HCT116 (cell line): ENCODE results near the gene NPR3.

Experiments
- ATF3 ChIP-seq: IDR thresholded peaks from 2 replicates; pipeline ENCODE4 v1.6.1; 2012
- CEBPB ChIP-seq: IDR thresholded peaks from 2 replicates; pipeline ENCODE4 v1.6.1; 2012; ENCODE audit warnings: low read depth
- CTCF ChIP-seq, 3 experiments: fragments of 200-600 bp in 1 of 3; sonication (generic) in 1 of 3; IDR thresholded peaks in 2 of 3; conservative IDR thresholded peaks in 1 of 3; 2 replicates each; pipeline ENCODE4 v1.5.1; 2012 to 2017; ENCODE audit warnings: low read depth in 2 of 3, low read length in 2 of 3, antibody characterized with exemption in 1 of 3, borderline replicate concordance in 1 of 3, control low read depth in 1 of 3, mild to moderate bottlenecking in 1 of 3, mixed read lengths in 1 of 3, mixed run types in 1 of 3, moderate library complexity in 1 of 3; ENCODE audit not compliant: insufficient read depth in 1 of 3
- ELF1 ChIP-seq: IDR thresholded peaks from 2 replicates; pipeline ENCODE4 v1.6.1; 2012; ENCODE audit warnings: low read depth, borderline replicate concordance
- EZH2 ChIP-seq: fragments of 200-600 bp; sonication (generic); IDR thresholded peaks from 2 replicates; pipeline ENCODE4 v1.6.1; 2017; ENCODE audit warnings: antibody characterized with exemption, mixed run types
- EZH2phosphoT487 ChIP-seq: fragments of 200-600 bp; IDR thresholded peaks from 2 replicates; pipeline ENCODE4 v1.6.1; 2018; ENCODE audit warnings: antibody characterized with exemption, borderline replicate concordance
- MAX ChIP-seq: IDR thresholded peaks from 2 replicates; pipeline ENCODE4 v1.6.1; 2012
- POLR2A ChIP-seq: IDR thresholded peaks from 2 replicates; pipeline ENCODE4 v1.7.0; 2011; ENCODE audit warnings: borderline replicate concordance; ENCODE audit not compliant: insufficient read depth, insufficient read length; ENCODE audit errors: extremely low read depth
- POLR2AphosphoS5 ChIP-seq: IDR thresholded peaks from 2 replicates; pipeline ENCODE4 v1.6.1; 2011; ENCODE audit warnings: mild to moderate bottlenecking, low read depth, low read length, moderate library complexity
- RAD21 ChIP-seq: IDR thresholded peaks from 2 replicates; pipeline ENCODE4 v1.6.1; 2012; ENCODE audit warnings: low read depth, mild to moderate bottlenecking
- REST ChIP-seq: IDR thresholded peaks from 2 replicates; pipeline ENCODE4 v1.6.1; 2012; ENCODE audit warnings: low read depth
- SIN3A ChIP-seq: IDR thresholded peaks from 2 replicates; pipeline ENCODE4 v1.6.1; 2012; ENCODE audit warnings: low read depth
- SP1 ChIP-seq: IDR thresholded peaks from 2 replicates; pipeline ENCODE4 v1.6.1; 2012; ENCODE audit warnings: low read depth
- YY1 ChIP-seq: IDR thresholded peaks from 2 replicates; pipeline ENCODE4 v1.6.1; 2011; ENCODE audit warnings: low read length, low read depth, moderate library complexity, mild to moderate bottlenecking; ENCODE audit not compliant: insufficient replicate concordance; ENCODE audit errors: extremely low read depth

GRCh38 chr5:32664523-32664922, 46.6 kb upstream of the NPR3 start:
- TF ChIP-seq CTCF (IDR thresholded peaks at IDR 0.05 in 2 of 3, conservative IDR thresholded peaks at IDR 0.05 in 1 of 3; ENCODE audit: borderline replicate concordance in 1 of 3, insufficient read depth in 1 of 3, low read depth in 2 of 3, low read length in 2 of 3) (no peak), REST (no peak), MAX (no peak), EZH2 (no peak), SP1 (no peak), RAD21 (no peak), POLR2A (no peak), ELF1 (no peak), YY1 (no peak), SIN3A (no peak), CEBPB (no peak), POLR2AphosphoS5 (no peak), ATF3 (no peak), EZH2phosphoT487 (no peak)
